Lower leg skin (tissue), 3 donors: ENCODE results near the gene BPI.

ENCODE experiments used
- CTCF ChIP-seq, 3 donors: fragments of 450-650 bp; IDR thresholded peaks; one replicate each; pipeline ENCODE4 v1.5.1; 2016; ENCODE audit warnings: antibody characterized with exemption in 3 of 3, mild to moderate bottlenecking in 3 of 3, moderate library complexity in 2 of 3
- POLR2A ChIP-seq, 2 donors: fragments of 450-650 bp; IDR thresholded peaks; one replicate each; pipeline ENCODE4 v1.6.1; 2016 to 2017; ENCODE audit warnings: antibody characterized with exemption in 2 of 2, mild to moderate bottlenecking in 1 of 2, moderate library complexity in 1 of 2

GRCh38 chr20:38326309-38326708 lies 22.4 kb downstream of the BPI start:
- TF ChIP-seq CTCF (IDR thresholded peaks at IDR 0.05) (no peak), POLR2A (IDR thresholded peaks at IDR 0.05) (no peak)
